ENCODE results near the gene FAAP20.

DNA sequence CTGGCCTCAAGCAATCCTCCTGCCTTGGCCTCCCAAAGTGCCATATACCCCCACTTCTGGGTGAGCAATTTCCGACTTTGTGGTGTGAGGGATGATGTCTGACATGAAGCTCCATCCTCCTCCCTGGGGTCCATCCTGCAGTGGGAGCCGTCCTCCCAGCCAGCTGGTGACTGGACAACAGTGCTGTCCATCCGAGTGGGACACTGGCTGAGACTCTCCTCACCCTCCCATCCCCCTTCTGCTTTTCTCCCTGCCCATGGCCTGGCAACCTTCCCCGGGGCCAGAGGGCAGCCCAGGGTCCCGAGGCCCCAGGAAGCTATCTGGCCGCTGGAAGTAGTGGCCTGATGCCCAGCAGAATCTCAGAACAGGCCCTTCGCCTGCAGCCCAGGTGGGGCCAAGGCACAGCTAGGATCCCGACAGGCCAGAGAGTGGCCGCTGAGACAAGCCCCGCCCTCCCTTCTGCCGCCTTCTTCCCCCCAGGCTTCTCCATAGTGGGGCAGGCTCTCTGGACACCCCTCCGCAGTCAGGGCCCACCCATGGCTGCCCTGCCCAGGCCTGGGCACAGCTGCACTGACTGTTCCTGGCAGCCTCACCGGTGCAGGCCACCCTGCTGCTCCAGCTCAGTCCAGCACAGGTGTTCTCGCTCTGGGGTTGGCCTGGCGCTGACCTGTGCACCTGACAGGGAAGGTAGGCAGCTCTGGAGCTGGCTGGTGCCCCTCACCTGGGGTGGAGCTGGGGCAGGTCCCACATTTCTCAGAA, 8.4 kb upstream of the FAAP20 start:
- TF ChIP-seq ZNF184 (tag by site-specific recombination; IDR thresholded peaks at IDR 0.05) = no peak
- TF ChIP-seq ZNF274 (IDR thresholded peaks at IDR 0.05; ENCODE audit: low read length) = no peak
- no peak for TF ChIP-seq ZNF274 (tag by site-specific recombination; IDR thresholded peaks at IDR 0.05; ENCODE audit: borderline replicate concordance)
- TF ChIP-seq ZNF146 (tag by site-specific recombination; IDR thresholded peaks at IDR 0.05) = no peak
- TF ChIP-seq, protein P1, sequence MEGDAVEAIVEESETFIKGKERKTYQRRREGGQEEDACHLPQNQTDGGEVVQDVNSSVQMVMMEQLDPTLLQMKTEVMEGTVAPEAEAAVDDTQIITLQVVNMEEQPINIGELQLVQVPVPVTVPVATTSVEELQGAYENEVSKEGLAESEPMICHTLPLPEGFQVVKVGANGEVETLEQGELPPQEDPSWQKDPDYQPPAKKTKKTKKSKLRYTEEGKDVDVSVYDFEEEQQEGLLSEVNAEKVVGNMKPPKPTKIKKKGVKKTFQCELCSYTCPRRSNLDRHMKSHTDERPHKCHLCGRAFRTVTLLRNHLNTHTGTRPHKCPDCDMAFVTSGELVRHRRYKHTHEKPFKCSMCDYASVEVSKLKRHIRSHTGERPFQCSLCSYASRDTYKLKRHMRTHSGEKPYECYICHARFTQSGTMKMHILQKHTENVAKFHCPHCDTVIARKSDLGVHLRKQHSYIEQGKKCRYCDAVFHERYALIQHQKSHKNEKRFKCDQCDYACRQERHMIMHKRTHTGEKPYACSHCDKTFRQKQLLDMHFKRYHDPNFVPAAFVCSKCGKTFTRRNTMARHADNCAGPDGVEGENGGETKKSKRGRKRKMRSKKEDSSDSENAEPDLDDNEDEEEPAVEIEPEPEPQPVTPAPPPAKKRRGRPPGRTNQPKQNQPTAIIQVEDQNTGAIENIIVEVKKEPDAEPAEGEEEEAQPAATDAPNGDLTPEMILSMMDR (tag by site-specific recombination; IDR thresholded peaks at IDR 0.05) = no peak
- no peak for TF ChIP-seq HOXA7 (CRISPR knock-in tag; IDR thresholded peaks at IDR 0.05; ENCODE audit: borderline replicate concordance)
- TF ChIP-seq MZF1 (tag by site-specific recombination; IDR thresholded peaks at IDR 0.05; ENCODE audit: borderline replicate concordance) = no peak
- TF ChIP-seq, protein P2, sequence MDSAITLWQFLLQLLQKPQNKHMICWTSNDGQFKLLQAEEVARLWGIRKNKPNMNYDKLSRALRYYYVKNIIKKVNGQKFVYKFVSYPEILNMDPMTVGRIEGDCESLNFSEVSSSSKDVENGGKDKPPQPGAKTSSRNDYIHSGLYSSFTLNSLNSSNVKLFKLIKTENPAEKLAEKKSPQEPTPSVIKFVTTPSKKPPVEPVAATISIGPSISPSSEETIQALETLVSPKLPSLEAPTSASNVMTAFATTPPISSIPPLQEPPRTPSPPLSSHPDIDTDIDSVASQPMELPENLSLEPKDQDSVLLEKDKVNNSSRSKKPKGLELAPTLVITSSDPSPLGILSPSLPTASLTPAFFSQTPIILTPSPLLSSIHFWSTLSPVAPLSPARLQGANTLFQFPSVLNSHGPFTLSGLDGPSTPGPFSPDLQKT (IDR thresholded peaks at IDR 0.05; ENCODE audit: borderline replicate concordance, low read depth, low read length) = no peak
- TF ChIP-seq ZNF76 (tag by site-specific recombination; IDR thresholded peaks at IDR 0.05; ENCODE audit: borderline replicate concordance, low read depth) = no peak
